NCI-H524 treated with DMSO at 0.1 percent for 48 hours (cell line): ENCODE results near the gene WNT11.
A peak's percentile ranks its signal among the peaks of the same experiment; 100 is the strongest.

Experiments used
- DNase-seq: peaks from one replicate; lab custom pipeline; 2025; lab: John Stamatoyannopoulos, UW

WNT11 gene

DNA sequence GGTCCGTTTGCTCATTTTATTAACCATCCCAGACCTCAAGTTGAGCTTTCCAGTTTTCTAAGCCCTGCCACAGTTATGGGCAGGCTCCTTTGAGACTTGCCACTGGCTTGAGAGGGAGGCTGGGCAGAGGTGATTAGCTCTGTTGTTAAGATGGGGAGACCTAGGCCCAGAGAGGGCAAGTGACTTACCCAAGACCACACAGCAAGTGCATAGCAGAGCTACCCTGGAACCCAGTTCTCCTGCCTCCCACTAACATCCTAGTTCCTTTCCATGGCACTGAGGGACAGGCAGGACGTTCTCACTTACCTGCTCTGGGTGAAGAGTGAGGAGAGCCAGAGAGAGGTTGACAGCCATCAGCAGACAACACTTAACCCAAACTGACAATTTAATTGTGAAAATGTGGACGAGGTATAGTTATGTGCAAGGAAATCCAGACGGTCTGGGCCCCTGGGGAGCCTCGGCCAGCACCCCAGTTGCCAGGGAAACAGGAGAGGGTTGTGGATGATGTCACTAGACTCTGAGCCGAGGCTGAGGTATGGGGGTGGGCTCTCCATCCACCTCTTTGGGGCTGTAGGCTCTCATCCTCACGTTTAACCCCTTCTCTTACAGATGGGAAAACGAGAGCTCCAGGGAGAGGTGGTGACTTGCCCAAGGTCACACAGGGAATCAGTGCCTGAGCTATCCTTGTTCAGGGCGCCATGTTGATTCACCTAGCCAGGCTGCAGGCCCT is 12.3 kb upstream of the WNT11 start:
- DNase-seq: no peak

DNA sequence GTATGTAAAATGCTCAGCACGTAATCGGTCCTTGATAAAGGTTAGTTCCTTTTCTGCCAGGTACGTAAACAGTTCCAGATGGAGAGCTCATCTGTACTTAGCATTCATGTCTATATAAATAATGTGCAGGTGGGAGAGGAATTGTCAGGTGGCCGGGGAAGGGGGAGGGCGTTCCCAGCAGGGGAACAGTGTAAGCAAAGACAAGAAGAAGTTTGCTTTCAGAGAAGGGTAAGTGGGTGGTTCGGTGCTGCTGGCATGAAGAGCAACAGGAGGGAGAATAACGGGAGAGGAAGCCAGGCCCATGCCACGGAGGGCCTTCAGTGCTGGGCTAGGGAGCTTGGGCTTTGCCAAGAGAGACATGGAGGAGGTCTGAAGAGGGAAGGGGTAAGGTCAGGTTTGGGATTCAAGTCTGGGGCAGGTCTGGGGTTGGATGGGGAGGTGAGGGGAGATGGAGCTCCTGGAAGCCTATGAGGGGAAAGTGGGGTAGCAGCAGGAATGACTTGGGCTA is 11.4 kb upstream of the WNT11 start:
- no peak for DNase-seq

DNA sequence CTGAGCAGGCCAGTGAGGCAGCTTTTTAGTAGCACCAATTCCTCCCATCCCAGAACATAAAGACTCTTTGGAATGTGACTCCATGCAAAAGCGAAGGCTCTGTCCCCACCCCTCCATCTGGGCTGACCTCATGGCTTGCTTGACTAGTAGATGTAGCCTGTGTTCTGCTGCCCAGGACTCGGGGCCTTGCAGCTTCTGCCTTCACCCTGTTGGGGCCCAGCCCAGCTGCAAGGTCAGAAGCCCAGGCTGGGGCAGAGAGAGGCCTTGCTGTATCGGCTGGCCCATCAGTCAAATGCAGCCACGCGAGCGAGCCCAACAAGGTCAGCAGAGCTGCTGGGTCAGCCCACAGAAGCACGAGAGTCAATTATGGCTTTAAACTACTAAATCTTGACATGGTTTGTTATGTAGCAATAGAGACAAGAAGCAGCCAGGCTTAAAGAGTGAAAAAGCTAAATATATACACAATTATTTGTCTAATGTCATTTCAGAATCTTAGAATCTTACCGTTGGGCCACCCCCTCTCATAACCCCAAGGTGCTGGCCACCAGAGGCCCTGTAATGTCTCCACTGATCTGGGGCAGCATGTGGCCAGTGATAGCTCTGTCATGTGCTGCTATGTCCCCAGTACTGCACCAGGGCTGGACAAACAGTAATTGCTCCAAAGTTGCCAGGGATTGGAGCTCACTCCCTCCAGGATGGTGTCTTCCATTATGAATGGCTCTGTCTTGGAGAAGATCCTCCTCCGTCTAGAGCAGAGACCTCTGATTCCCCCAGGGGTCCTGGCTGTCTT is 10.4 kb upstream of the WNT11 start:
- DNase-seq: no peak

DNA sequence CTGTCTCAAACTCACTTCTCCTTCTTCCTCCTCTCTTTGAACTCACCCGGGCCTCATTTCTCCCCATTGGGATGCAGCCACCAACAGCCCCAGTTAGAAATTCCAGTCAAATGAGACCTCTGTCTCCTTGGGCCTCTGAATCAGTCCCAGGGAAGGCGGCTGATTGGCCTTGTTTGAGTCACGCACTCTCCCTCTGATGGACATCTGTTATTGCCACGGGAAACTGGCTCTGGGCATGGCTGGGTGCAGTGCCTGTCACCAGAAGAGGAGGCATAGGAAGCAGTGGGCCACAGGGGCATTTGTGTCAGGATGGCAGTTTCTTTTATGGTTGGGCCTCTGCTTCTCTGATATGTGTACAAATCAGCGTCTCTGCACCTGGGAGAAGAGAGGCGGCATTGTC is 9.6 kb upstream of the WNT11 start:
- no peak for DNase-seq

DNA sequence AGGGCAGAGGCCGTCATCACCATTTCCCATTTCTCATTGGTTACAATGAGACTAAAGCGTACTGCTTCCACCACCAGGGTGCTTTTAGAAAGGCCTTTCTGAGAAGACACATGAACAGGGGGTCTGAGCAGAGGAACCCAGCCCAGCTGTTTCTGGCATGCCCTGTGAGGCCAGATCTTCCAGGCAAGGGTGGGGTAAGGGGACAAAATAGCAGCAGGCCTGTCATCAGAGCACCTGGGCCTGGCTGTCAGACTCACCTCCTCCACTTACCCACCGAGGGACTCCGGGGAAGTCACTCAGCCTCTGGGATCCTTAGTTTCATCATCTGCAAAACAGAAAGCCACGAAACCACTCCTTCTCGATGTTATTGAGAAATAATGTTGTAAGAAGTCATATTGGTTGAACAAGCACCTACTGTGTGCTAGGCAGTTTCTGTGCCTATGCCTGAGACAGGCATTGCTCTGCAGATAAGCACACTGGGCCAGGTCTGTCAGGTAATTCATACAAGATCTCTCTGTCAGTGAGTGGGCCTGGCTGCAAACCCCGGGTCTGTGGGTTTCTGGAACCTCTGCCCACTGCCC is 8.8 kb upstream of the WNT11 start:
- no peak for DNase-seq

DNA sequence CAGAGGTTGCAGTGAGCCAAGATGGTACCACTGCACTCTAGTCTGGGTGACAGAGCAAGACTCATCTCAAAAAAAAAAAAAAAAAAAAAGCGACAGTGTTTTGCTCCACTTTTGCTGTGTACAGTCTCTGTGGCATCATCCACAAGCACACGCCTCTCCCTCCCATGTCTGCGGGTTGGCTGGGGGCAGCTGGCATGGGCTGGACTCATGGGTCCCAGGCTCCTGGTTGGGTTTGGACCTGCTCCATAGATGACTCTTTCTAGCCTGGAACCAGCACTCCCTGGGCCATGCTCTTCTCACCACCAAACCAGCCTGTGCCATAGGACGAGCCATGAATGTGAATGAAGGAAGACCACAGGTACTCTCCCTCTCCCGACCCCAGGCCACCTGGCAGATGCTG is 7.9 kb upstream of the WNT11 start:
- no peak for DNase-seq

DNA sequence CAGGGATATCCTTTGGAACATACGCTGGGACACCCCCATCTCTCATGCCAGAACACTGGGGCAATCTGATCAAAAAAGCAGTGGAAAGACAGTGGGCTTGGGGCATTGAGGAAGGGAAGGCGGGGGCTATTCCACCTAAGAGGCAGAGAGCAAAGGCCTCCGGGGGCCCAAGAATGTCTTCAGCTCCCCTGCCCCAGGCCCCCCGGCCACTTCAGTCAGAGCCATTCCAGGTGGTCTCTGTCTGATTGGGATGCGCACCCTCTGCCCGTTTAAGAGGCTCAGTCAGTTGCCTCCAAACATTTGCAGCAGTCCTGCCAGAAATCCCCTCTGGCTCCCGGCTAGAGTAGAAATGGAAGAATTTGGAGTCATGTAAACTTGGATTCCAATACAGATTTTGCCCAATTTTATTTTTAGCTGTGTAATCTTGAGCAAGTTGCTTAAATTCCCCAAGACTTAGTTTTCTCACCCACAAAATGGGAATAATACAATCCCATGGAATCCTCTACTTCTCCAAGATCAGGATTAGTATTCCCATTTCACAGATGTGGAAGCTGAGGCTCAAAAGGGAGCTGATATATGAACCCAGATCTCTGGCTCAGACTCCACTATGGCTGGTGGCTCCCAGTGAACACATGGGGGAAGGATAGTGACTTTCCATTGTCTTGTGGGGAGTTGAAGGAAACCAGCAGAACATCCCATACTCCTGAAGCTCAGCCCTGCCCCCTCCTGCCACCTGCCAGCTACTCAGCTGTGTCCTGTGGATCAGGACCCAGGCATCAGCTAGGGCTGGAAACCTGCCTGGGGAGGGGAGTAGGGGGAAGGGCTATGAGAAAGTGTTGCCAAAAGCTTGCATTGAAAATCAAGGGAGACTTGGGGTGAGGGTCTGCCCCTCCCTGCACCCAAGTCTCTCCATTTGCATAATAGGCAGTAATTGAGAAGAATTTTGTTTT is 6.1 kb upstream of the WNT11 start:
- no peak for DNase-seq

DNA sequence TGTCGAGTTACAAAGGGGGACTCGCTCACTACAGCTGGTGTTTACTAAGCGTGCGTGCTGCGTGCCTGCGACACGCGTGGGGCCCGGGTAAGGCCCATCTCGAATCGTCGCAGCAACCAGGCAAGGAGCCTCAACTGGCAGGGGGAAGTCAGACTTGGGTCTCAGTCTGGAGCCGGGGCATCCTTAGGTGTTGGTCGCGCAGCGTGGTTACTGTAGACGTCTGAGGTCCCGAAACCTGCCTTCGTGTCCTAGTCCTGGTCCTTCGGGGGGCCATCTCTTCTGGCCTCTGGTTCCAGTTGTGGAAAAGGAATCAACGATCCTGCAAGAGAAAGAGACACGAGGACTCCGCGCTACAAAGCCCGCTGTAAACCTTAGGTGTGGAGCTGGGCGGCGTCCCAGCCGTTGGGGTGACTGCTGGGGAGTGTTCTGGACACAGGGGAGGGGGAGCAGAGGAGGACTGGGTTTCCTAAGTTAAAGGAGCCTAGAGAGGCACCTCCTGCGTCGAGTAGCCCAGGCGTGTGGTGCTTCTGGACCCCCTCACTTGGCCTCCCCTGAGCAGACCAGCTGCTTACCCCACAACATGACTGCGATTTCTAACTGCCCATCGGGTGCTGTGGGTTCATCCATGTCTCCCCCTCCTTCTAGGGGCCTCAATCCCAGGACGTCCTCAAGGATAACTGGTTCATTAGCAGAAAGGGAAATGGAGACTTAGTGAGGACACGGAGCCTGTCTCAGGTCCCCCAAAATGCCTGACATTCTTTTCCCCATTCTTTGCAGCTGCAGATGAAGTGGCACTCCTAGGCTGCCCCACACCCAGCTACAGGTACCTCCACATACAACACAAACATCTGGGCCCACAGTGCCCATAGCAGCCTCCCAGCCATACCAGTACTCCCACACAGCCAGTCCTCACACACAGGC is 4.9 kb upstream of the WNT11 start:
- no peak for DNase-seq

DNA sequence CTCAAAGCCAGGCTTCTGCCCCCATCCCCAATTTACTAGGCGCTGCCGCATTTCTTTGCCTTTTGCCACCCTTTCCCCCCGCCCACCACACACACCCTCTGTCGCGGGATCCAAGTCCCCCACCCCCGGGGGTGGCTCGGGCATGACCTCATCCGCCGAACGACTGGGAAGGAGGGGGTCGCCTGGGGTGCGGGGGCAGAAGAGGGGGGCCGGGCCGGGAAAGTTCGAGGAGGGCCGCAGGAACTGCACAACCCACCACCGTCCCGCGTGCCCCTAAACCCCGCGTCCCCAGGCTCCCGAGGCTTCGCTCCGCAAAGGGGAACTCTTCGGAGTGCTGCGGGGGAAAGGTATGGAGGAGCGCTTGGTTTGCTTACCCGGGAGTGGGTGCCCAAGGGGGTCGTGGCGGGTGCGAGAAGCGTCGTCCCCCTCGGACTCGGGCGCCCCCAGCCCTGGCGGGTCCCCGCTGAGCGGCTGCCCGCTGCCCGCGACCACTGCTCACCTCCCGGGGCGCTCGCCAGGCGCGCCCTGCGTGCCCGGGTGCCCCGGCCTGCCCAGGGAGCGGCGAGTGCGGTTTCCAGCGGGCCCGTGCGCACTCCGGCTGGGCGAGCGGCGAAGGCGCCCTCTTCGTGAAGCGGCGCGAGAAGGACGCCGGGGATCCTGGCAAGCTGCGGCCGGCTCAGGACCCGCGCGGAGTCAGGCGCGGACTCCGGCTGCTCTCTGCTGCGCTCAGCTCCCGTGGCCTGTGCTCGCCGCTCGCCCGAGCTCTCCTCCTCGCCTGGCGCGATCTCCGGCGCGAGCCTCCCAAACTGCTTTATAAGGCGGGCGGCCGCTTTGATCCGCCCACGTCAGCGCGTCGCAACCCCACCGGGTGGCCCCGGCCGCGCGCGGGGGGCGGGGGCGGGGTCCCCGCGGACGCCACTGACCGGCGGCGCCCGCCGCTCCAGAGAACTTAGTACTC is 4.0 kb upstream of the WNT11 start:
- no peak for DNase-seq

DNA sequence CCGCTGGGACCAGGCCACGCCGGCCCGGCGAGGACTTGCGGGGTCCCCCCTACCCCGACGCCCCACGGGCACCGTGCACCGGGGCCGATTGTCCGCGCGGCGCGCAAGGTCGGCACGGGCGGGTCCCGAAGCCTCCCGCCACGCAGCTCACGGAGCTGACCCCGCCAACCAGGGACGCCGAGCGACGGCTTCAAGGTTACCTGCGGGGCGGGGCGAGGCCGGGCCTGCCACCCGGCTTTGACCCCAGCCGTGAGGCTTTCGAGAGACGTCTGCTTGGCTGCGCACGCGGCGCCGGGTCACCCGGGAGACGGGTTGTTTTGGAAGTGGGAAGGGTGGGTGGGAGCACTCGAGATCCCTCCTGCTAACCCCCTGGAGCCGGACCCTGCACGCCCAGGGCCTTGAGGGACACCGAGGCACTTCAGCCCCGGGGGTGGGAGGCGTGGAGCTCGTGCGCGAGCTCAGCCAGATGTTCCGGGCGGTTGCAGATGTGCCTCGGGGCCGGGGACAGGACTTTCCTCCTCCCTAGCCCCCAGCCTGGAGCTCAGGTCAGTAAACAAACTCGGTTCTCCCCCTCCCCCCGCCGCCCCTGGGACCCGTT is 3.2 kb upstream of the WNT11 start:
- no peak for DNase-seq

DNA sequence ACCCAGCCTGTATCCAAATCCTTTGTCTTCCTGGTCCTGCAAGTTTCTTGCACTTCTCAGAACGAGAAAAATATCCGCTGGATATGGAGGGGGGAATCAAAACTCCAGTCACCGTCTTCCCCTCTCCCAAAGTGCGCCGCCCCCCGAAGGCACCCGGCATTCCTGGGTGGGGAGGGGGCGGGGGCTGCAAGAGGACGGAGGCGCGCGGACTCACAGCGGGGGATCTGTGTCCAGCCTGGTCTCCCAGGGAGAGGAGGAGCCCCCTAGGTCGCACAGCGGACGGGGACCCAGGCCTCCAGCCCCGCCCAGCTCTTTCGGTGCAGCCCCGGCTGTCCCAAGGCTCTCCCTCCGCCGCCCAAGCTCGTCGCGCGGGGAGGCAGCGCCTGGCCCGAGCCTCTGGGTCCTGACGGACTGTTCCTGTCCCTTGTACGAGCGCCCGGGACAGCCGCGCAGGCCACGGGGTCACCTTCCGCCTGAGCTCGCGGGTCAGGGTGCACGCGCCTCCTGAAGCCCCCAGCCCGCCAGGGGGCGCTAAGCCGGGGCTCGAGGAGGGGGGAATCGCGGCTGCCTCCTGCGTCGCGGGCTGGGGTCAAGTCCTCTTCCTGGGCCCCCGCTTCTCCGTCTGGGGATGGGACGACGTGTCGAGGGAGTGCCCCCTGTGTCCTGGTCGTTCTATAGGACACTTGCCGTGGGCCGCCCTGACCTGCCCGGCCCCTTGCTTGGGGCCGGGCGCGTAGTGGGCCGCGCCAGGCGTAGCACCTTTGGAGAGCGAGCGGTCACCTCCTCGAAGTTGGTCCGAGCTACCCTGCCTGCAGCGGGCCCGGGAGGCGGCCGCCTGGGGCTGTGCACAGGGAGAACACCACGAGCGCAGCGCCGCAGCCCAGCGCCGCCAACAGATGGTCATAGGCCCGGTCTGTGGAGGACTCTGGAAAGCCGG is 2.4 kb upstream of the WNT11 start:
- no peak for DNase-seq

DNA sequence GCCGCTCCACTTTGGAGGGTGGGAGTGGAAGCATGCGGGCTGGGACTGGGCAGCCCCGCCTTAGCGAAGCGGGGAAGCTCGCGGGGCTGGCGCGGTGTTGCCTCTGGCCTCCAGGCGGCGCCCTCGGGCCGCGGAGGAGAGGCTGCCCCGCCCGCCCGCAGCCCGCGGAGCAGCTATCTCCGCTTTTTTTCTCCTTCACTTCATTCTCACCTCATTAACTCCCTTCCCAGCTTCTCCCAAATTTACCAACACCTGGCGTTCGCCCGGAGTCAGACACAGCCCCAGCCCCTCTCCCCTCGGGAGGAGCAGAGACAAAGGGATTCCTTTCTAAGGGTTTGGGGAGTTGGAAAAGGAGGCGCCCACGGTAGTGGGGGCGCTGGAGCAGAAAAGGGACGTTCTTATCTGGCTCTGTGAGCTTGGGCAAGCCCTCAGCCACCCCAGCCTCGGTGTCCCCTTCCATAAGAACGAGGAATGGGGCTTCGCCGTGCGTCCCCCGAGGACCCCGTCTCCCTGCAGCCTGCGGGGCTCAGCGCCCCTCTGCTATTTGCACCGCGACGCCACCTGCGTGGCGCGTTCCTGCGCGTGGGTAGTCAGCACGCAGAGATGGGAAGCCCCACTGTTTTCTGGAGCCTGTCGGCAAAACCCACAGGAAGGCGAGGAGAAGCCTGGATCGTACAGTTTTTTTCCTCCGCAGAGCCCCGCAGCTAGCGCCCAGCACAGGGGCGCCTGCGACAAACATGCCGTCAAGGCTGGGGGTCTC is 1.5 kb upstream of the WNT11 start:
- peak; percentile 10 for DNase-seq

DNA sequence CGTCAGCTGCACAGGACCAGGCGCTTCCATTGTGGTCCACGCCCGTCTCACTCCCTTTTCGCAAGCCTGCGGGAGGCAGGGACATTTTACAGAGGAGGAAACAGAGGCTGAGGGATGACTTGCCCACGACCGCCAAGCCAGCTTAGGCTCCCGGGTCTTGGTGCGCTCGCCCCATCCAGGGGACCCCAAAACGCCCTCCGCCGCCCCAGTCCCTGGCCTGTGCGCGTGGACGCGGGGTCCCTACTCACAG is 300 bp downstream of the WNT11 start:
- DNase-seq: no peak

DNA sequence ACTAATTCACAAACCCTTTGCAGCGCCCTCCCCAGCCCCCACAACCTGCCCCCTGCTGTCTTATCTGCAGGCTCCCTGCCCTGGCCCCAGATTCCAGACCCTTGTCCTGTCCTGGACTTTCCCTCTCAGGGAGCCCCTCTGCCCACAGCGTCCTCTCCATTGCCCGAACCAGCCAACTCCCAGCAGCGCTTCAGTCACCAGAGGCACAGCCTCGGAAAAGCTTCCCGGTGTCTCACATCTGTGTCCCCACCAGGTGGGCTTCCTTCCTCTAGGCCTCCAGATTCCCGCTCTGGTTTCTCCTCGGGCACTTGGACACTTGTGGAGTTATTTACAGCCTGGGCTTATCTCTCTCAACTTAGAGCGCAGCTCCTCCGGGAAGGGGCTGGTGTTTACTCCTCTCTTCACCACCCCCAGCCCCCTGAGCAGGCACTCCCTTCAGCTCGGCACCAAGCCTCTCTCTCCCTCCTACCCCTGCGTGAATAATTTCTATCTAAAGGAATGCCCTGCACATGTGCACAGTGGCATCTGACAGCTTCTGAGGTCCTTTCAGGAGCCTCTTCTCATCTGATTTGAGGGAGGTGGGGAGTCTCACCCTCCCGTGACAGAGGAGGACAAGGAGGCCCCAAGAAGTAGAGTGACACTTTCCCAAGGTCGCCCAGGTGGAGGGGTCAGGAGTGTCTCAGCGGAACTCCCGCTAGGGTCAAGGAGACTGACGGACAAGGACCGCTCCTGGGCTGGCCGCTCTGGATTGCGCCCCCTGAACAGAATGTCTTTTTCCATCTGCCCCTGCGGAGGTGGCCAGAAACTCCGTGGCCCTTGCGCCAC is 838 bp downstream of the WNT11 start:
- DNase-seq: no peak

DNA sequence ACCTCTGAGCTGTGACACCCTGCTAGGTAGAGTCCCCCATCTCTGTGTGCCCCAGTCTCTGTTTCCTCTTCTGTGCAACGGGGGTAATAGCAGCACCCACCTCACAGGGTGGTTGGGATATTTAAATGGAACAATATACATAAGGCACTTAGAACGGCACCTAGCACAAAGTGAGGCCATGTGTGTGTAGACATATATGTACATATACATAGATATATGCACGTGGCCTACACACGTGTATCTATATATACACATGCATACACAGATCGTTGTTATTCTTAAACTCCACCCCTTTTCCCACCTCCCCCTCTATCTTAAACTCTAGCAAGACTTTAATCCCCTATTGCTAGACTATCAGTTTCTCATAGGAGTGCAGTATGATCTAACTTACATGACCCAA is 2.4 kb downstream of the WNT11 start:
- DNase-seq: no peak

DNA sequence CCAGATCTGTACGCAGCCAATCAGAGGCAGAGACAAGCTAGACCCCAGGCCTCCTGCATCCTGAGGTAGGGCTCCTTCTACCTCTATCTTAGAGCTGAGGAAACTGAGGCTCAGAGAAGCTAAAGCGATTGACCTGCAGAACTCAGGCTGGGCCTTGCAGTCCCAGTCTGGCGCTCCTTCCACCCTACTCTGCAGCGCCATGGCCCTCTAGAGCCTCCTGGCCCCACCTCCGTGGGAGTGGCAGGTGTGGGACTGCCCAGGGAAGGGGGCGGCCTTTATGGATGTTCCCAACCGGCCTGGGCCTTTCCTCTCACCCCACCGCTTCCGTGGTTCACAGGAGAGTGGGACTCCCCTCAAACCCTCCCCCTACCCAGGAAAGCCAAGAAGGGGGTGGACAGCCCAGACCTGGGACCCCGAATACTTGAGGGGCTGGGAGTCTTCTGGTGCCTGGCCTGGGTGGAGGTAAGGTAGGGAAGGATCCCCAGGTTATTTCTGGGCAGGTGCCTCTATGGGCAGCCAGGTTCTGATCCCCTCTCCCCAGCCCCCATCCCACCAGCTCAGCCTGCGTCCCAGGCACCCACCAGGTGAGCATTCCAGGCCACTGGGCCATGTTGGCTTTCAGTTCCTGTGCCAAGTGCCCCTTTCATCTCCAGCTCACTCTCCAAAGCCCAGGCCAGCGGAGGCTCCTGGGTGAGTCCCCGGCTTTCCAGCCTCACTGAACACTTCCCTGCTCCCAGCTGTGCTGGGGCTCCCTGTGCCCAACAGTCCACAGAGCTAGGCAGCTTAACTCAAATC is 3.0 kb downstream of the WNT11 start:
- DNase-seq: no peak
